ENCODE data around the gene SYNPO2.

The SYNPO2 gene

GRCh38 chr4:118941799-118942198 lies 53.1 kb downstream of the SYNPO2 start:
- TF ChIP-seq REST (IDR thresholded peaks at IDR 0.05; ENCODE audit: insufficient read depth in 1 of 2, low read depth in 2 of 2, low read length in 2 of 2) (no peak), POLR2AphosphoS5 (IDR thresholded peaks at IDR 0.05; ENCODE audit: low read depth, low read length) (no peak), FOXP2 (optimal IDR thresholded peaks at IDR 0.05; ENCODE audit: borderline replicate concordance, extremely low read depth, extremely low read length, insufficient read depth) (no peak), TAF1 (IDR thresholded peaks at IDR 0.05; ENCODE audit: borderline replicate concordance, insufficient read depth, low read length) (no peak)

- TF ChIP-seq REST (IDR thresholded peaks at IDR 0.05; ENCODE audit: insufficient read depth in 1 of 2, low read depth in 2 of 2, low read length in 2 of 2) (no peak), POLR2AphosphoS5 (IDR thresholded peaks at IDR 0.05; ENCODE audit: low read depth, low read length) (no peak), SIN3A (IDR thresholded peaks at IDR 0.05; ENCODE audit: borderline replicate concordance, insufficient read depth, low read length) (no peak), FOXP2 (optimal IDR thresholded peaks at IDR 0.05; ENCODE audit: borderline replicate concordance, extremely low read depth, extremely low read length, insufficient read depth) (no peak), TAF1 (IDR thresholded peaks at IDR 0.05; ENCODE audit: borderline replicate concordance, insufficient read depth, low read length) (no peak)
Observed at GRCh38 chr4:118942465-118942864, 53.8 kb downstream of the SYNPO2 start.

- TF ChIP-seq REST (IDR thresholded peaks at IDR 0.05; ENCODE audit: insufficient read depth in 1 of 2, low read depth in 2 of 2, low read length in 2 of 2) (no peak), POLR2AphosphoS5 (IDR thresholded peaks at IDR 0.05; ENCODE audit: low read depth, low read length) (no peak), FOXP2 (optimal IDR thresholded peaks at IDR 0.05; ENCODE audit: borderline replicate concordance, extremely low read depth, extremely low read length, insufficient read depth) (no peak), TAF1 (IDR thresholded peaks at IDR 0.05; ENCODE audit: borderline replicate concordance, insufficient read depth, low read length) (no peak), SIN3A (IDR thresholded peaks at IDR 0.05; ENCODE audit: borderline replicate concordance, insufficient read depth, low read length) (no peak)
Observed at GRCh38 chr4:118947095-118947494, 58.4 kb downstream of the SYNPO2 start.

GRCh38 chr4:118948545-118949144 lies 60.0 kb downstream of the SYNPO2 start:
- no peak for TF ChIP-seq SIN3A (IDR thresholded peaks at IDR 0.05; ENCODE audit: borderline replicate concordance, insufficient read depth, low read length)
- no peak for TF ChIP-seq POLR2AphosphoS5 (IDR thresholded peaks at IDR 0.05; ENCODE audit: low read depth, low read length)
- TF ChIP-seq REST (IDR thresholded peaks at IDR 0.05; ENCODE audit: insufficient read depth in 1 of 2, low read depth in 2 of 2, low read length in 2 of 2): no peak
- TF ChIP-seq FOXP2 (optimal IDR thresholded peaks at IDR 0.05; ENCODE audit: borderline replicate concordance, extremely low read depth, extremely low read length, insufficient read depth): no peak
- TF ChIP-seq TAF1 (IDR thresholded peaks at IDR 0.05; ENCODE audit: borderline replicate concordance, insufficient read depth, low read length): no peak

- TF ChIP-seq SIN3A (IDR thresholded peaks at IDR 0.05; ENCODE audit: borderline replicate concordance, insufficient read depth, low read length): no peak
- TF ChIP-seq REST (IDR thresholded peaks at IDR 0.05; ENCODE audit: insufficient read depth in 1 of 2, low read depth in 2 of 2, low read length in 2 of 2): no peak
- no peak for TF ChIP-seq POLR2AphosphoS5 (IDR thresholded peaks at IDR 0.05; ENCODE audit: low read depth, low read length)
- TF ChIP-seq TAF1 (IDR thresholded peaks at IDR 0.05; ENCODE audit: borderline replicate concordance, insufficient read depth, low read length): no peak
- no peak for TF ChIP-seq FOXP2 (optimal IDR thresholded peaks at IDR 0.05; ENCODE audit: borderline replicate concordance, extremely low read depth, extremely low read length, insufficient read depth)
Observed at GRCh38 chr4:118950224-118950623, 61.6 kb downstream of the SYNPO2 start.
